Measurements from ENCODE around the gene FYB1.

FYB1 gene, protein sequence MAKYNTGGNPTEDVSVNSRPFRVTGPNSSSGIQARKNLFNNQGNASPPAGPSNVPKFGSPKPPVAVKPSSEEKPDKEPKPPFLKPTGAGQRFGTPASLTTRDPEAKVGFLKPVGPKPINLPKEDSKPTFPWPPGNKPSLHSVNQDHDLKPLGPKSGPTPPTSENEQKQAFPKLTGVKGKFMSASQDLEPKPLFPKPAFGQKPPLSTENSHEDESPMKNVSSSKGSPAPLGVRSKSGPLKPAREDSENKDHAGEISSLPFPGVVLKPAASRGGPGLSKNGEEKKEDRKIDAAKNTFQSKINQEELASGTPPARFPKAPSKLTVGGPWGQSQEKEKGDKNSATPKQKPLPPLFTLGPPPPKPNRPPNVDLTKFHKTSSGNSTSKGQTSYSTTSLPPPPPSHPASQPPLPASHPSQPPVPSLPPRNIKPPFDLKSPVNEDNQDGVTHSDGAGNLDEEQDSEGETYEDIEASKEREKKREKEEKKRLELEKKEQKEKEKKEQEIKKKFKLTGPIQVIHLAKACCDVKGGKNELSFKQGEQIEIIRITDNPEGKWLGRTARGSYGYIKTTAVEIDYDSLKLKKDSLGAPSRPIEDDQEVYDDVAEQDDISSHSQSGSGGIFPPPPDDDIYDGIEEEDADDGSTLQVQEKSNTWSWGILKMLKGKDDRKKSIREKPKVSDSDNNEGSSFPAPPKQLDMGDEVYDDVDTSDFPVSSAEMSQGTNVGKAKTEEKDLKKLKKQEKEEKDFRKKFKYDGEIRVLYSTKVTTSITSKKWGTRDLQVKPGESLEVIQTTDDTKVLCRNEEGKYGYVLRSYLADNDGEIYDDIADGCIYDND

GRCh38 chr5:39219437-39219836, at the start of gene FYB1:
FYB1 (minus strand) TSS chr5:39219563; CDS start chr5:39202960, 16,603 bp downstream.
- no peak for TF ChIP-seq CTCF (conservative IDR thresholded peaks at IDR 0.05)

DNA sequence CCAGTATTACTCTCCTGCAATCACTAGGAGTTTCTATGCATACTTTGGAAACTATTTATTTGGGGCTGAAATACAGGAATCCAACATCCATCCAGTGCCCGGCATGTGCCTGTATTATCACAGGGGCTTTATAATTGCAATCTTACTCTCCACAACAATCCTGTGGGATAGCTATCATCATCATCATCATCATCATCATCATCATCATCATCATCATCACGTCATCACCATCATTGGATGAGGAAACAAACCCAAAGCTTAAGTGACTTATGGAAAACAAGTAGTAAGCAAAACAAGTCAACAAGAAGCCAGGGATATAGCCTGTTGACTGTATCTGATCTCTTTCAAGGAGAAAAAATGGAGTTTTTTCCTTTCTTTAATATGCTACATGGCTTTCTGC, 47.8 kb upstream of the FYB1 start:
- H3K27ac ChIP-seq = no peak overlapping the region
- TF ChIP-seq CTCF (conservative IDR thresholded peaks at IDR 0.05) = no peak

More at GRCh38 chr5:39219437-39219836, at the start of gene FYB1:
- no peak within 1 kb of the TSS for H3K27ac ChIP-seq

DNA sequence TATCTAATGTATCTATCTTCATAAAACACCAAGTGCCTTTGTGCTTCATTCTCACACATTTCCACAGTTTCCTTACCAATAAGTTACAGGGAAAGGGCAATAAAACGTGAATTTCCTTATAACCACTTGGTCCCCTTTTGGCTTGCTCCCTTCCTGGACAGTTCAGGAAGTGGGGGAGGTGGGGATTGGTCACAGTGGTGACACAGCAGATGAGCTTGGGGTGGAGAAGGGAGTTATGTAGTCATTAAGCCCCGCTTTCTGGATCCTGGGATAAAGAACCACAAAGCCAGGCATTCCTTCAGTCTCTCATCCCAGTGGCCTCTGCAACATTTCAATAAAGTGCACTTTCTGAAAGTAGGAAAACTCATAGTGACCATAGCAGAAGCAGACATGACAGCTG, 47.1 kb upstream of the FYB1 start:
- no peak for TF ChIP-seq CTCF (conservative IDR thresholded peaks at IDR 0.05)
- H3K27ac ChIP-seq = no peak overlapping the region

DNA sequence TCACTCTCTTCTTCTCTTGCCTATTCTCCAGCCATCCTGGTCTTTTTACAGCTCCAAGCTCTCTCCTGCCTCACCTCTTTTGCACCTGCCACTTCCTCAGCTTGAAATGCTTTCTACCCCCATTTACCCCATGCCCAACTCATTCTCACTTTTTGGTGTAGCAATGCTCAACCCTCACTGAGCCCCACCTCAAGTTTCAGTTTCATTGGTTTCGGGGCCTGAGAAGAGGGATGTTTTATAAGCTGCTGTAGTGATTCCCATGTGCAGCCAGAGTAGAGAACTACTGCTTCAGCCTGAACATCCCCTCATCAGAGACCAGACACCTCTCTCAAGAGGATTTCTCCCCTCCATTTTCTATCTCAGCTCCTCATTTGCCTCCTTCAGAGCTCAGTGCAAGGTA, 45.2 kb upstream of the FYB1 start:
- no peak overlapping the region for H3K27ac ChIP-seq
- TF ChIP-seq CTCF (conservative IDR thresholded peaks at IDR 0.05) = no peak

DNA sequence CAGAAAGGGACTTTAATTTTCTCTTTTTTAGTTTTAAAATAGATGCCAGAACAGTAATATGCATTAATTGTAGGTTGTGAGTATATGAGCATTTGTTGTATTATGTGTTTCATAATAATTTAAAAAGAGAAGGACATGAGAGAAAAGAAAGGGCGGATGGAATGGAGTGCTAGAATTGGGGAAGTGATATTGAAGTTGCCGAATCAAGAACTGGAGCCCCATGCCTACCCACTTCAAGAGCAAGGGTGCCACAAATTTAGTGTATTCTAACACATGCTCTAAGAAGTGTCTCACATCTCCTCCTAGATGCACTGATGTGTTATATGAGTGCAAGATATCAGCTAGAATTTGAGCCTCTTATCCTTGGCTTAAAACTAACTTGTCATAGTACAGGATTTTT, 43.6 kb upstream of the FYB1 start:
- no peak for TF ChIP-seq CTCF (conservative IDR thresholded peaks at IDR 0.05)
- no peak overlapping the region for H3K27ac ChIP-seq

DNA sequence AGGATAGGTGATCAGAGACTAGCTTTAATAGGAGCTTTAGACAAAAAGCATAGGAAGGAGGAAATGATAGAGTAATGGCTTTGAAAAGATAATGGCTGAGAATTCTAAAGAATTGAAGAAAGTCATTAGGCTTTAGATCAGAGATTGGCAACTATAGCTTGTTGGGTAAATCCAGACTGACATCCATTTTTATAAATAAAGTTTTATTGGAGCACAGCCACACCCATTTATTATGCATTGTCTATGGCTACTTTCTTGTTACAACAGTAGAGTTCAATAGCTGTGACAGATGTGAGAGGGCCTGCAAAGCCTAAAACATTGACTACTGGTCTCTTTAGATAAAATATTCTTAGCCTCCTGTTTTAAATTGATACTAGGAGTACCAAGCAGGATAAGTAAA, 40.7 kb upstream of the FYB1 start:
- no peak for TF ChIP-seq CTCF (conservative IDR thresholded peaks at IDR 0.05)
- no peak overlapping the region for H3K27ac ChIP-seq

DNA sequence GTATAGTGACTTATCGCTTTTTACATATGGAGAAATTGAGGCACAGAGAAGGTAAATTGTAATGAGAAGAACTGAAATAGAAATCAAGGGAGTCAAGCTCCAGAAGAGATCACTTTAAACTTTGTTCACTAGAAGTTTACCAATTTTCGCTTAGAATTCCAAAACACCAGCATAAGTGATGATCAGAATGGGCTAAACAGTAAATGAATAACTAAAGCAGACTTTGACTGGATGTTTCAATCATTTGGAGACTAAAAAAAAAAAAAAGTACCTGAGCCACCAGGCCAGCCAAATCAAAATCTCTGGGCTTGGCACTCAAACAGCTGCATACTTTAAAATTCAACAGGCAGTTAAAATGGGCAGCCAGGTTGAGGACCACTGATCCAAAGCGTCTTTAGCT, 38.2 kb upstream of the FYB1 start:
- H3K27ac ChIP-seq = no peak overlapping the region
- no peak for TF ChIP-seq CTCF (conservative IDR thresholded peaks at IDR 0.05)
